OCI-LY3 (cell line): ENCODE measurements around the gene PSG7.
"Not testable (repeated sequence)": the region's sequence is repeated elsewhere in the genome, so short reads cannot be mapped to it uniquely, and the experiment has no call there.

Source experiments
- H2AFZ ChIP-seq: fragments of 200-600, 300-600 bp; shearing (Covaris generic); 2 replicates; pipeline ENCODE4 v1.6.0; 2014; ENCODE audit warnings: antibody characterized with exemption, low read depth, low read length
- H3K27ac ChIP-seq: fragments of 200-600, 300-600 bp; sonication (generic); 2 replicates; pipeline ENCODE4 v1.5.1; 2014; ENCODE audit warnings: mild to moderate bottlenecking, low read length, moderate library complexity, mixed read lengths
- H3K27me3 ChIP-seq: fragments of 200-600, 300-600 bp; sonication (generic); 2 replicates; pipeline ENCODE4 v1.6.1; 2014; ENCODE audit warnings: low read depth, low read length, mixed read lengths
- H3K36me3 ChIP-seq: fragments of 200-600, 300-600 bp; sonication (generic); replicated peaks from 2 replicates; pipeline ENCODE3; 2014; ENCODE audit warnings: low read depth, low read length, mixed read lengths
- H3K4me1 ChIP-seq: fragments of 300-600, 200-600 bp; sonication (generic); 2 replicates; pipeline ENCODE4 v1.6.1; 2014; ENCODE audit warnings: low read length, mixed read lengths
- H3K4me2 ChIP-seq: fragments of 200-600, 300-600 bp; sonication (generic); 2 replicates; pipeline ENCODE4 v1.6.1; 2014; ENCODE audit warnings: low read length, mixed read lengths
- H3K4me3 ChIP-seq: fragments of 300-600, 200-600 bp; sonication (generic); 2 replicates; pipeline ENCODE4 v1.5.1; 2014; ENCODE audit warnings: antibody characterized with exemption, mild to moderate bottlenecking, low read length, moderate library complexity
- H3K79me2 ChIP-seq: fragments of 300-600, 200-600 bp; shearing (Covaris generic); 2 replicates; pipeline ENCODE4 v1.6.1; 2014; ENCODE audit warnings: mild to moderate bottlenecking, low read length, mixed read lengths
- H3K9ac ChIP-seq: fragments of 300-600, 200-600 bp; shearing (Covaris generic); 2 replicates; pipeline ENCODE4 v1.6.0; 2014; ENCODE audit warnings: mild to moderate bottlenecking, low read length, moderate library complexity
- H3K9me3 ChIP-seq: fragments of 200-600, 300-600 bp; shearing (Covaris generic); 2 replicates; pipeline ENCODE4 v1.6.1; 2014; ENCODE audit warnings: low read length, mixed read lengths; ENCODE audit not compliant: insufficient read depth
- H4K20me1 ChIP-seq: fragments of 200-600, 300-600 bp; sonication (generic); 2 replicates; pipeline ENCODE4 v1.6.1; 2016; ENCODE audit warnings: low read length, mixed read lengths; ENCODE audit not compliant: insufficient read depth
- CTCF ChIP-seq: fragments of 200-600, 300-600 bp; sonication (generic); IDR thresholded peaks from 2 replicates; pipeline ENCODE4 v1.5.1; 2014; ENCODE audit warnings: antibody characterized with exemption, low read length, low read depth
- EZH2phosphoT487 ChIP-seq: fragments of 200-600 bp; shearing (Covaris generic); IDR thresholded peaks from 2 replicates; pipeline ENCODE4 v1.6.1; 2018; ENCODE audit warnings: antibody characterized with exemption, mixed run types, low read depth

PSG7 gene

GRCh38 chr19:42930214-42930613 is 6.8 kb downstream of the PSG7 start:
- H2AFZ ChIP-seq, H3K4me3 ChIP-seq, H3K27ac ChIP-seq, H3K4me2 ChIP-seq, H3K27me3 ChIP-seq, H3K9ac ChIP-seq, H3K9me3 ChIP-seq, H3K36me3 ChIP-seq, H4K20me1 ChIP-seq, H3K4me1 ChIP-seq, H3K79me2 ChIP-seq: not testable (repeated sequence)
- TF ChIP-seq CTCF, result peak; percentile 50

GRCh38 chr19:42928896-42929295 is 8.1 kb downstream of the PSG7 start:
- TF ChIP-seq EZH2phosphoT487, result no peak
- no peak for TF ChIP-seq CTCF
- Histone ChIP-seq H3K79me2 (no peaks in the 10 kb centered on the region), H3K27ac (no peak overlapping the region), H2AFZ (no peak overlapping the region), H3K4me2 (no peak overlapping the region), H3K9me3 (no peaks in the 10 kb centered on the region), H4K20me1 (no peaks in the 10 kb centered on the region), H3K36me3 (no peaks in the 10 kb centered on the region), H3K27me3 (no peaks in the 10 kb centered on the region), H3K4me1 (no peaks in the 10 kb centered on the region), H3K9ac (no peak overlapping the region), H3K4me3 (no peak overlapping the region)

- Histone ChIP-seq H4K20me1 (no peaks in the 10 kb centered on the region), H3K9me3 (no peaks in the 10 kb centered on the region), H3K4me3 (no peak overlapping the region), H3K9ac (no peak overlapping the region), H3K36me3 (no peaks in the 10 kb centered on the region), H3K4me2 (no peak overlapping the region), H2AFZ (no peak overlapping the region), H3K27ac (no peak overlapping the region), H3K79me2 (no peaks in the 10 kb centered on the region), H3K27me3 (no peaks in the 10 kb centered on the region), H3K4me1 (no peaks in the 10 kb centered on the region)
- TF ChIP-seq CTCF, result no peak
- TF ChIP-seq EZH2phosphoT487, result no peak
These were observed 10.2 kb downstream of the PSG7 start for GRCh38 chr19:42926781-42927180.

GRCh38 chr19:42923106-42923505 is 13.9 kb downstream of the PSG7 start:
- H3K4me2 ChIP-seq, H3K9me3 ChIP-seq, H4K20me1 ChIP-seq, H3K4me1 ChIP-seq, H3K4me3 ChIP-seq, H3K9ac ChIP-seq, H3K36me3 ChIP-seq, H3K27ac ChIP-seq, H3K79me2 ChIP-seq, H3K27me3 ChIP-seq: not testable (repeated sequence)
- peak; percentile 59 for TF ChIP-seq CTCF
- H2AFZ ChIP-seq, result peak overlapping the region; percentile 72; the same call in 1 of the 2 replicates

- not testable (repeated sequence) for H3K36me3 ChIP-seq, H3K4me1 ChIP-seq
These were observed 16.0 kb downstream of the PSG7 start for GRCh38 chr19:42920971-42921370.

More at GRCh38 chr19:42920971-42921370, 16.0 kb downstream of the PSG7 start:
- not testable (repeated sequence) for H3K9me3 ChIP-seq, H3K4me2 ChIP-seq, H3K4me3 ChIP-seq, H3K79me2 ChIP-seq, H3K27me3 ChIP-seq, H3K27ac ChIP-seq, H3K9ac ChIP-seq, H4K20me1 ChIP-seq, H2AFZ ChIP-seq
